ENCODE results near the gene CDYL2.

DNA sequence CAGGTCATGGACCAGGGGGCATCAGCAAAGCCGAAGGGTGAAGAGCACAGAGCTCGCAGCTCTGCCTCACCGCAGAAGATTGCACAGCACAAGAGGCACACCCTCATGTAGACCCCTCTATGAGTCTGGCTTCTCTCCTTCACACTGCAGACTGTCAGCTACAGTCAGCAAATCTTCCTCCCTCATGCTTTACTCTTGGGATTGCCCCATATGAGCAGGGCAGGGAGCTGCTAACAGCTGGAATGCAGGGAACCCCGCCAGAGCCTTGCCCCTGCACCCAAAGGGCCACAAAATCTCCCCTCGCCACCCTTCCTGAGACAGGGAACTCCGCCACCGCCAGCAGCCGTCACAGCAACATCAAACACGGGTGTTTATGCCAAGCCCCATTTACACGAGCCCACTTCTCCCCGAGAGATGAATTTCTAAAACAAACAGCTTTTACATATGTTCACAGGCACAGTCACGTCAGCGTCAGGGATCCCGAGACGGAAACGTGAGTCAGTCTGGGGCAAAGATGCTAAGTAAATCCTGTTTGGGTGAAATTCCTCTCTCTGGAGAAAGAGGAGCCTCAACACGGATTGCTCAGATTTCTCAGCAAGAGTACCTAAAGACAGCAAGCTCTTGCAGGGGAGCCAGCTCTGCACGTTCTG, 121.9 kb downstream of the CDYL2 start:
- TF ChIP-seq, protein P1, sequence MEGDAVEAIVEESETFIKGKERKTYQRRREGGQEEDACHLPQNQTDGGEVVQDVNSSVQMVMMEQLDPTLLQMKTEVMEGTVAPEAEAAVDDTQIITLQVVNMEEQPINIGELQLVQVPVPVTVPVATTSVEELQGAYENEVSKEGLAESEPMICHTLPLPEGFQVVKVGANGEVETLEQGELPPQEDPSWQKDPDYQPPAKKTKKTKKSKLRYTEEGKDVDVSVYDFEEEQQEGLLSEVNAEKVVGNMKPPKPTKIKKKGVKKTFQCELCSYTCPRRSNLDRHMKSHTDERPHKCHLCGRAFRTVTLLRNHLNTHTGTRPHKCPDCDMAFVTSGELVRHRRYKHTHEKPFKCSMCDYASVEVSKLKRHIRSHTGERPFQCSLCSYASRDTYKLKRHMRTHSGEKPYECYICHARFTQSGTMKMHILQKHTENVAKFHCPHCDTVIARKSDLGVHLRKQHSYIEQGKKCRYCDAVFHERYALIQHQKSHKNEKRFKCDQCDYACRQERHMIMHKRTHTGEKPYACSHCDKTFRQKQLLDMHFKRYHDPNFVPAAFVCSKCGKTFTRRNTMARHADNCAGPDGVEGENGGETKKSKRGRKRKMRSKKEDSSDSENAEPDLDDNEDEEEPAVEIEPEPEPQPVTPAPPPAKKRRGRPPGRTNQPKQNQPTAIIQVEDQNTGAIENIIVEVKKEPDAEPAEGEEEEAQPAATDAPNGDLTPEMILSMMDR (IDR thresholded peaks at IDR 0.05), result no peak
- no peak for TF ChIP-seq POLR2A (IDR thresholded peaks at IDR 0.05)
